Pancreas (tissue), 10 donors: ENCODE measurements around the gene RTEL1. TPM values are rescaled to one million over a fixed set of nuclear protein-coding genes. Genes with fewer than 3 reads are reported as not detected.
"Not testable (repeated sequence)": the region's sequence is repeated elsewhere in the genome, so short reads cannot be mapped to it uniquely, and the experiment has no call there.

Source experiments
- ATAC-seq, 4 donors: fragments of 200-7000 bp; cut with Tn5 transposase; one replicate each; pipeline versions ENCODE4 v1.8.0 to v1.9.1; 2020; ENCODE audit warnings: mild to moderate bottlenecking in 4 of 4, moderate library complexity in 4 of 4
- DNase-seq, 6 donors: peaks; one replicate each; pipeline ENCODE4 v3.0.0-alpha.2; 2020
- FAIRE-seq: peaks from 2 replicates; lab custom pipeline; 2012; peaks lifted over from hg19 to GRCh38; lab: Jason Lieb, UNC
- H3K27ac ChIP-seq, 4 donors: fragments of 200-600 bp; sonication (generic); 1 replicate in 3 of 4; 2 replicates in 1 of 4; pipeline versions ENCODE4 v1.5.0 to v1.8.0; 2020
- H3K27me3 ChIP-seq, 4 donors: fragments of 200-600 bp; one replicate each; pipeline ENCODE4 v1.8.0; 2021
- H3K36me3 ChIP-seq, 3 donors: fragments of 200-600 bp; sonication (generic) in 1 of 3; one replicate each; pipeline versions ENCODE4 v1.5.0 to v1.8.0; 2020 to 2021
- H3K4me1 ChIP-seq, 3 donors: fragments of 200-600 bp; one replicate each; pipeline ENCODE4 v1.8.0; 2021
- H3K4me3 ChIP-seq, 4 donors: fragments of 200-600 bp; sonication (generic) in 2 of 4; one replicate each; pipeline versions ENCODE4 v1.5.0 to v1.8.0; 2020 to 2021
- H3K9me3 ChIP-seq, 4 donors: fragments of 200-600 bp; one replicate each; pipeline ENCODE4 v1.8.0; 2021
- WGBS, 2 donors: extraction: QIAGEN DNeasy Blood & Tissue Kit; methylation state at CpG; one replicate each; pipeline ENCODE4 v1.1.7; 2013; 5-methylcytosine and 5-hydroxymethylcytosine counted together
- intact Hi-C, 3 donors: fragments of 100-400 bp; cut with DNase I; formaldehyde crosslinking; loops; one replicate each; pipeline versions ENCODE4 v1.11.1 to v1.14.2; 2022
- polyA plus RNA-seq, 2 donors: library from polyadenylated mRNA; stranded (reverse); fragments of 200-250 nt; gene quantifications; one replicate each; pipeline ENCODE4 v1.2.3, GENCODE V29; 2013
- total RNA-seq, 6 donors: library from RNA; stranded (reverse); fragmentation: NEBNext Ultra II Directional in 4 of 6; extraction: Animal tissue kit (Norgen Biotek cat#: 25700) in 4 of 6; gene quantifications; one replicate each; pipeline versions ENCODE4 v1.2.1 to v1.2.4, GENCODE V29; 2021 to 2023
- TF ChIP-seq, protein P1 (sequence below), 4 donors: fragments of 200-600 bp; sonication (generic) in 3 of 4; IDR thresholded peaks; one replicate each; pipeline versions ENCODE4 v1.5.0 to v1.8.0; 2021; ENCODE audit warnings: antibody characterized with exemption in 4 of 4
- donor health status: healthy with polysubstance abuse.
- donor health status: DM: no; HTN: no; CAD: no; lungs with moderate emphysema.
- donor health status: DM: no; HTN: no; CAD: no.
- donor health status: control.
- donor health status: control.
- donor health status: Bipolar disorder and iron deficiency.
- donor health status: DM: yes; HTN: yes; CAD: no.
- donor health status: DM: no; HTN: no; CAD: no.
- donor health status: DM: no; HTN: no; CAD: no.
- donor health status: DM: yes; HTN: yes; CAD: no.

Gene RTEL1
- total and polyA plus RNA-seq, 8 donors, result 10.5 to 36.6 (median 15.0) TPM

DNA sequence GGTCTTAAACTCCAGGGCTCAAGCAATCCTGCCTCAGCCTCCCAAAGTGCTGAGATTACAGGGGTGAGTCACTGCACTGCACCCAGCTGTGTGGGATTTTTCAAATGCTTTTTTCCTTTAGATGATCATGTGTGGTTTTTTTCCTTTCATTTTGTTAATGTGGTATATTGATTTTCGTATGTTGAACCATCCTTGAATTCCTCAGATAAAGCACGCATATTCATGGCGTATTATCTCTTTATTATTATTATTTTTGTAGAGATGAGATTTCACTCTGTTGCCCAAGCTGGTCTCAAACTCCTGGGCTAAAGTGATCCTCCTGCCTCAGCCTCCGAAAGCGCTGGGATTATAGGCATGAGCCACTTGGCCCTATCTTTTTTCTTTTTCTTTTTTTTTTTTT lies 56.7 kb downstream of the RTEL1 start:
- Histone ChIP-seq H3K4me3 (no peak overlapping the region), H3K27me3 (no peaks in the 10 kb centered on the region), H3K9me3 (no peaks in the 10 kb centered on the region), H3K4me1 (no peaks in the 10 kb centered on the region), H3K36me3 (peaks cover 2 to 8% (median 4%) of the 10 kb centered on the region in 3 donors), H3K27ac (no peak overlapping the region)
- FAIRE-seq, result no peak
- ATAC-seq, result no peak
- TF ChIP-seq, protein P1, sequence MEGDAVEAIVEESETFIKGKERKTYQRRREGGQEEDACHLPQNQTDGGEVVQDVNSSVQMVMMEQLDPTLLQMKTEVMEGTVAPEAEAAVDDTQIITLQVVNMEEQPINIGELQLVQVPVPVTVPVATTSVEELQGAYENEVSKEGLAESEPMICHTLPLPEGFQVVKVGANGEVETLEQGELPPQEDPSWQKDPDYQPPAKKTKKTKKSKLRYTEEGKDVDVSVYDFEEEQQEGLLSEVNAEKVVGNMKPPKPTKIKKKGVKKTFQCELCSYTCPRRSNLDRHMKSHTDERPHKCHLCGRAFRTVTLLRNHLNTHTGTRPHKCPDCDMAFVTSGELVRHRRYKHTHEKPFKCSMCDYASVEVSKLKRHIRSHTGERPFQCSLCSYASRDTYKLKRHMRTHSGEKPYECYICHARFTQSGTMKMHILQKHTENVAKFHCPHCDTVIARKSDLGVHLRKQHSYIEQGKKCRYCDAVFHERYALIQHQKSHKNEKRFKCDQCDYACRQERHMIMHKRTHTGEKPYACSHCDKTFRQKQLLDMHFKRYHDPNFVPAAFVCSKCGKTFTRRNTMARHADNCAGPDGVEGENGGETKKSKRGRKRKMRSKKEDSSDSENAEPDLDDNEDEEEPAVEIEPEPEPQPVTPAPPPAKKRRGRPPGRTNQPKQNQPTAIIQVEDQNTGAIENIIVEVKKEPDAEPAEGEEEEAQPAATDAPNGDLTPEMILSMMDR (IDR thresholded peaks at IDR 0.05), result no peak
- 96 to 98% methylated on average over 5 of the region's 5 CpGs for WGBS, 2 donors
- intact Hi-C loops, result no loop called here
- no peak for DNase-seq

DNA sequence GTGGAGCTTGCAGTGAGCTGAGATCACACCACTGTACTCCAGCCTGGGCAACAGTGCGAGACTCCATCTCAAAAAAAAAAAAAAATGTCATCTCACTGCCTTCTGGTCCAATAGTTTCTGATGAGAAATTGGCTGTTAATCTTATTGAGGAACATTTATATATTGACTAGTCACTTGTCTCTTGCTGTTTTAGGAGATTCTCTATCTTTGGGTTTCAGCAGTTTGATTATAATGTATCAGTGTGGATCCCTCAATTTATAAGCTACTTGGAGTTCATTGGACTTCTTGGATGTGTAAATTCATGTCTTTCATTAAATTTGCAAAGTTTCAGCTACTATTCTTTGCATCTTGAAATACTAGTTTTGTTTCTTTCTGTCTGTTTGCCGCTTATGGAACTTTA lies 60.9 kb downstream of the RTEL1 start:
- Histone ChIP-seq H3K4me1 (no peaks in the 10 kb centered on the region), H3K9me3 (no peaks in the 10 kb centered on the region), H3K4me3 (no peak overlapping the region), H3K36me3 (peaks cover 0 to 3% (median 0%) of the 10 kb centered on the region in 3 donors), H3K27me3 (no peaks in the 10 kb centered on the region), H3K27ac (no peak overlapping the region)
- intact Hi-C loops, result no loop called here
- TF ChIP-seq, protein P1 (IDR thresholded peaks at IDR 0.05), result no peak
- DNase-seq, result no peak
- ATAC-seq, result no peak
- 100% methylated on average over 1 to 2 of the region's 2 CpGs for WGBS, 2 donors
- no peak for FAIRE-seq

DNA sequence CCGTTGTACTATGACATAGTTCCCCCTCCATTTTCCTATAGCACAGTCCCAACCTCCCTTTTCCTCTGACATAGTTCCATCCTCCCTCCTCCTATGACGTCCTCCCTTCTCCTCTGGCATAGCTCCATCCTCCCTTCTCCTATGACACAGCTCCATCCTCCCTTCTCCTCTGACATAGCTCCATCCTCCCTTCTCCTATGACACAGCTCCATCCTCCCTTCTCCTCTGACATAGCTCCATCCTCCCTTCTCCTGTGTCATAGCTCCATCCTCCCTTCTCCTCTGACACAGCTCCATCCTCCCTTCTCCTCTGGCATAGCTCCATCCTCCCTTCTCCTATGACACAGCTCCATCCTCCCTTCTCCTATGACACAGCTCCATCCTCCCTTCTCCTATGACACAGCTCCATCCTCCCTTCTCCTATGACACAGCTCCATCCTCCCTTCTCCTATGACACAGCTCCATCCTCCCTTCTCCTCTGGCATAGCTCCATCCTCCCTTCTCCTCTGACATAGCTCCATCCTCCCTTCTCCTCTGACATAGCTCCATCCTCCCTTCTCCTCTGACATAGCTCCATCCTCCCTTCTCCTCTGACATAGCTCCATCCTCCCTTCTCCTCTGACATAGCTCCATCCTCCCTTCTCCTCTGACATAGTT lies 65.0 kb downstream of the RTEL1 start:
- 82 to 98% methylated on average over 2 of the region's 2 CpGs for WGBS, 2 donors
- H3K4me3 ChIP-seq, H3K9me3 ChIP-seq, FAIRE-seq, H3K36me3 ChIP-seq, H3K27ac ChIP-seq, ATAC-seq, intact Hi-C loops, DNase-seq, H3K27me3 ChIP-seq, H3K4me1 ChIP-seq: not testable (repeated sequence)

DNA sequence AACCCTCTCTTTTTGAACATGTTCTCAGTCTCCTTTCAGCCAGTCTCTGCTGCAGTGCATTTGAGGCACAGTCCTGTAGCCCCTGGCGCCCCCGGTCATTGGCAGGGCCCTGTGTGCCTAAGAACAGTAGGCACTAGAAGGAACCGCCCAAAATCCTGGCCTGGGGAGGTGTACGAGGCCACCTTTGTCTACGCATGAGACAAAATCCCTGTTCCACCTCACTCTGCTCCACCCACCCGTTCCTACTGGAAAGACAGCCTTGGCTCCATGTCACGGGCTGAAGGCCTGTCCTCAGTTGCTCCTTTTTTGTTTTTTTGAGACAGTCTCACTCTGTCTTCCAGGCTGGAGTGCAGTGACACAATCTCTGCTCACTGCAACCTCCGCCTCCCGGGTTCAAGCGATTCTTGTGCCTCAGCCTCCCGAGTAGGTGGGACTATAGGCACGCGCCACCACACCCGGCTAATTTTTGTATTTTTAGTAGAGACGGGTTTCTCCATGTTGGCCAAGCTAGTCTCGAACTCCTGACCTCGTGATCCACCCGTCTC lies 72.1 kb downstream of the RTEL1 start:
- DNase-seq, intact Hi-C loops, H3K27ac ChIP-seq, H3K9me3 ChIP-seq, H3K4me3 ChIP-seq, ATAC-seq, H3K4me1 ChIP-seq, FAIRE-seq, H3K27me3 ChIP-seq: not testable (repeated sequence)
- 94 to 96% methylated on average over 18 of the region's 18 CpGs for WGBS, 2 donors
- H3K36me3 ChIP-seq, result peaks cover 0 to 11% (median 0%) of the 10 kb centered on the region in 3 donors

DNA sequence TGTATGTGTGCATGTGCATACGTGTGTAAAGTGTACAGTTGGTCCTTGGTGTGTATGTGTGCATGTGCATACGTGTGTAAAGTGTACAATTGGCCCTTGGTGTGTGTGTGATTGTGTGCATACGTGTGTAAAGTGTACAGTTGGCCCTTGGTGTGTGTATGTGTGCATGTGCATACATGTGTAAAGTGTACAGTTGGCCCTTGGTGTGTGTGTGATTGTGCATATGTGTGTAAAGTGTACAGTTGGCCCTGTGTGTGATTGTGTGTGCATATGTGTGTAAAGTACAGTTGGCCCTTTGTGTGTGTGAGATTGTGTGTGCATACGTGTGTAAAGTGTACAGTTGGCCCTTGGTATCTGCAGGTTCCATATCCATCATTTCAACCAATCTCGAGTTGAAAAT lies 73.3 kb downstream of the RTEL1 start:
- intact Hi-C loops, result no loop called here
- no peak overlapping the region for H3K4me3 ChIP-seq
- no peaks in the 10 kb centered on the region for H3K27me3 ChIP-seq
- WGBS, 2 donors, result 68 to 71% methylated on average over 4 to 5 of the region's 5 CpGs
- FAIRE-seq (no peak), ATAC-seq (no peak), DNase-seq (no peak)
- TF ChIP-seq, protein P1 (IDR thresholded peaks at IDR 0.05), result no peak
- no peaks in the 10 kb centered on the region for H3K9me3 ChIP-seq
- H3K36me3 ChIP-seq, result peaks cover 0 to 16% (median 0%) of the 10 kb centered on the region in 3 donors
- H3K4me1 ChIP-seq, result peaks cover 0 to 5% (median 0%) of the 10 kb centered on the region in 3 donors
- H3K27ac ChIP-seq, result no peak overlapping the region
